Fibroblast of lung (primary cell): Measurements from ENCODE around the gene CNOT2. TPM values are rescaled to one million over a fixed set of nuclear protein-coding genes. Genes with fewer than 3 reads are reported as not detected.

ENCODE experiments used
- DNase-seq, 2 donors: peaks; one replicate each; pipeline versions ENCODE4 v3.0.0 to v3.0.0-alpha.2; 2010; ENCODE audit warnings: low read depth in 2 of 2
- H2AFZ ChIP-seq: 2 replicates; pipeline ENCODE4 v1.5.1; 2012; ENCODE audit warnings: low read length, control low read depth, inconsistent platforms
- H3K27ac ChIP-seq: 2 replicates; pipeline ENCODE4 v1.5.1; 2011; ENCODE audit warnings: low read length, control low read depth; ENCODE audit not compliant: insufficient read depth
- H3K27me3 ChIP-seq: 2 replicates; pipeline ENCODE4 v1.5.1; 2011; ENCODE audit warnings: mild to moderate bottlenecking, low read length; ENCODE audit not compliant: control insufficient read depth, insufficient read depth
- H3K36me3 ChIP-seq: 2 replicates; pipeline ENCODE4 v1.5.1; 2011; ENCODE audit warnings: low read length; ENCODE audit not compliant: control insufficient read depth, insufficient read depth
- H3K4me1 ChIP-seq: 2 replicates; pipeline ENCODE4 v1.5.1; 2011; ENCODE audit warnings: low read length; ENCODE audit not compliant: control insufficient read depth, insufficient read depth; ENCODE audit errors: extremely low read depth
- H3K4me2 ChIP-seq: 2 replicates; pipeline ENCODE4 v1.5.1; 2011; ENCODE audit warnings: low read length, control low read depth; ENCODE audit not compliant: insufficient read depth; ENCODE audit errors: extremely low read depth
- H3K4me3 ChIP-seq, 4 experiments: fragments of 200-600 bp in 1 of 4; sonication (generic) in 1 of 4; replicated peaks in 1 of 4; 2 replicates each; pipeline ENCODE4 v1.5.1; 2011 to 2016; ENCODE audit warnings: low read length in 4 of 4, low read depth in 3 of 4, mild to moderate bottlenecking in 3 of 4, control low read depth in 2 of 4, inconsistent platforms in 1 of 4, mixed read lengths in 1 of 4; ENCODE audit not compliant: insufficient read depth in 1 of 4; ENCODE audit errors: control extremely low read depth in 1 of 4
- H3K79me2 ChIP-seq: 2 replicates; pipeline ENCODE4 v1.5.1; 2012; ENCODE audit warnings: mild to moderate bottlenecking, low read length, inconsistent platforms; ENCODE audit not compliant: control insufficient read depth, insufficient read depth
- H3K9ac ChIP-seq: 2 replicates; pipeline ENCODE4 v1.5.1; 2011; ENCODE audit warnings: mild to moderate bottlenecking, low read length, control low read depth; ENCODE audit not compliant: insufficient read depth
- H3K9me3 ChIP-seq: 2 replicates; pipeline ENCODE4 v1.5.1; 2012; ENCODE audit warnings: low read depth, low read length; ENCODE audit not compliant: control insufficient read depth, insufficient read depth
- H4K20me1 ChIP-seq: 2 replicates; pipeline ENCODE4 v1.5.1; 2011; ENCODE audit warnings: low read length; ENCODE audit not compliant: control insufficient read depth, insufficient read depth; ENCODE audit errors: extremely low read depth
- CTCF ChIP-seq, 2 donors: IDR thresholded peaks in 1 of 2; conservative IDR thresholded peaks in 1 of 2; 1 replicate in 1 of 2; 2 replicates in 1 of 2; pipeline ENCODE4 v1.5.1; 2011 to 2012; ENCODE audit warnings: low read length in 2 of 2, control low read depth in 1 of 2, inconsistent platforms in 1 of 2, low read depth in 1 of 2, mild to moderate bottlenecking in 1 of 2
- EZH2 ChIP-seq: IDR thresholded peaks from 2 replicates; pipeline ENCODE4 v1.5.1; 2012; ENCODE audit warnings: low read length, control low read depth, mild to moderate bottlenecking; ENCODE audit errors: missing control alignments
- polyA plus RNA-seq, 2 donors: library from polyadenylated mRNA; depleted of rRNA in 1 of 2; stranded (reverse) in 1 of 2; unstranded in 1 of 2; fragments of >200 nt; gene quantifications; 2 replicates each; pipeline ENCODE4 v1.2.1, GENCODE V29; 2011 to 2012; ENCODE audit warnings: missing spikeins in 1 of 2
- total RNA-seq: library from RNA; depleted of rRNA; stranded (reverse); fragments of >200 nt; gene quantifications from 2 replicates; pipeline ENCODE4 v1.2.1, GENCODE V29; 2014

CNOT2 gene
- total and polyA plus RNA-seq, 2 donors (not counting 1 experiment from before 2014, with no cell fraction given) = 95.2 to 116 TPM

GRCh38 chr12:70321191-70321590 is 78.0 kb downstream of the CNOT2 start:
- Histone ChIP-seq H3K79me2 (no peaks in the 10 kb centered on the region), H3K9ac (no peak overlapping the region), H3K36me3 (no peaks in the 10 kb centered on the region), H3K27ac (no peak overlapping the region), H3K4me2 (no peak overlapping the region), H4K20me1 (no peaks in the 10 kb centered on the region), H3K4me1 (no peaks in the 10 kb centered on the region), H3K9me3 (no peaks in the 10 kb centered on the region), H3K27me3 (no peaks in the 10 kb centered on the region), H2AFZ (no peak overlapping the region), H3K4me3 (no peak overlapping the region)
- TF ChIP-seq EZH2 (no peak), CTCF (conservative IDR thresholded peaks at IDR 0.05 in 1 of 2, IDR thresholded peaks at IDR 0.05 in 1 of 2; ENCODE audit: low read depth in 1 of 2, low read length in 2 of 2) (no peak)
- no peak for DNase-seq

GRCh38 chr12:70327541-70327940 is 84.3 kb downstream of the CNOT2 start:
- H3K27ac ChIP-seq = no peak overlapping the region
- no peaks in the 10 kb centered on the region for H3K9me3 ChIP-seq
- no peak for DNase-seq
- TF ChIP-seq CTCF (conservative IDR thresholded peaks at IDR 0.05 in 1 of 2, IDR thresholded peaks at IDR 0.05 in 1 of 2; ENCODE audit: low read depth in 1 of 2, low read length in 2 of 2) (no peak), EZH2 (no peak)
- no peaks in the 10 kb centered on the region for H3K79me2 ChIP-seq
- H3K4me2 ChIP-seq = no peak overlapping the region
- H3K9ac ChIP-seq = no peak overlapping the region
- no peaks in the 10 kb centered on the region for H3K27me3 ChIP-seq
- H2AFZ ChIP-seq = no peak overlapping the region
- H4K20me1 ChIP-seq = no peaks in the 10 kb centered on the region
- H3K4me3 ChIP-seq = no peak overlapping the region
- no peaks in the 10 kb centered on the region for H3K36me3 ChIP-seq
- H3K4me1 ChIP-seq = no peaks in the 10 kb centered on the region

GRCh38 chr12:70329728-70330127 is 86.5 kb downstream of the CNOT2 start:
- H3K4me2 ChIP-seq = no peak overlapping the region
- TF ChIP-seq EZH2 (no peak), CTCF (conservative IDR thresholded peaks at IDR 0.05 in 1 of 2, IDR thresholded peaks at IDR 0.05 in 1 of 2; ENCODE audit: low read depth in 1 of 2, low read length in 2 of 2) (no peak)
- H3K36me3 ChIP-seq = no peaks in the 10 kb centered on the region
- no peaks in the 10 kb centered on the region for H3K27me3 ChIP-seq
- H3K79me2 ChIP-seq = no peaks in the 10 kb centered on the region
- no peak overlapping the region for H3K27ac ChIP-seq
- H2AFZ ChIP-seq = no peak overlapping the region
- no peaks in the 10 kb centered on the region for H4K20me1 ChIP-seq
- DNase-seq = no peak
- H3K4me1 ChIP-seq = no peaks in the 10 kb centered on the region
- no peak overlapping the region for H3K4me3 ChIP-seq
- H3K9me3 ChIP-seq = no peaks in the 10 kb centered on the region
- H3K9ac ChIP-seq = no peak overlapping the region
